OCI-LY3 (cell line): ENCODE measurements around the gene HMX3.

Experiments
- EZH2phosphoT487 ChIP-seq: fragments of 200-600 bp; shearing (Covaris generic); IDR thresholded peaks from 2 replicates; pipeline ENCODE4 v1.6.1; 2018; ENCODE audit warnings: antibody characterized with exemption, mixed run types, low read depth
- TF ChIP-seq, protein P1 (sequence below): fragments of 200-600, 300-600 bp; sonication (generic); IDR thresholded peaks from 2 replicates; pipeline ENCODE4 v1.5.1; 2014; ENCODE audit warnings: antibody characterized with exemption, low read length, low read depth

DNA sequence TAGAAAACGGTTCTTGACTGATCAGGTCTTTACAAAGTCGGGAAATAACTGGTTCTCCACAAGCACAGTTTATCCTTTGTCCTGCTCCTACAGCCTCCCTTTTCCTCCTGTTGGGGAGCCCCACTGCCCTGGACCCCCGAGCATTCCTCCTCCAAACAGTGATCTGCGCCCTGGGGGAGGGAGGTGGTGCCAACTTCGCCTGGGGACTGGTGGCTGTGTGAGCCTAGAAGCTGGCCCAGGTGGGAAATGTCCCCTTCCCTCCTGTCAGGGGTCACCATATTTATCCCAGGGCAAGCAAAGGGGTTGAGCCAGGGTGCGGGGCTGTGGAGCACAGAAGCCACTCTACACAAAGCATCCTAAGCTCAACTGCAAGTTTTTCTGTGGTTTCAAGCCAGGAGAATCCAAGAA is 5.2 kb downstream of the HMX3 start:
- TF ChIP-seq, protein P1, sequence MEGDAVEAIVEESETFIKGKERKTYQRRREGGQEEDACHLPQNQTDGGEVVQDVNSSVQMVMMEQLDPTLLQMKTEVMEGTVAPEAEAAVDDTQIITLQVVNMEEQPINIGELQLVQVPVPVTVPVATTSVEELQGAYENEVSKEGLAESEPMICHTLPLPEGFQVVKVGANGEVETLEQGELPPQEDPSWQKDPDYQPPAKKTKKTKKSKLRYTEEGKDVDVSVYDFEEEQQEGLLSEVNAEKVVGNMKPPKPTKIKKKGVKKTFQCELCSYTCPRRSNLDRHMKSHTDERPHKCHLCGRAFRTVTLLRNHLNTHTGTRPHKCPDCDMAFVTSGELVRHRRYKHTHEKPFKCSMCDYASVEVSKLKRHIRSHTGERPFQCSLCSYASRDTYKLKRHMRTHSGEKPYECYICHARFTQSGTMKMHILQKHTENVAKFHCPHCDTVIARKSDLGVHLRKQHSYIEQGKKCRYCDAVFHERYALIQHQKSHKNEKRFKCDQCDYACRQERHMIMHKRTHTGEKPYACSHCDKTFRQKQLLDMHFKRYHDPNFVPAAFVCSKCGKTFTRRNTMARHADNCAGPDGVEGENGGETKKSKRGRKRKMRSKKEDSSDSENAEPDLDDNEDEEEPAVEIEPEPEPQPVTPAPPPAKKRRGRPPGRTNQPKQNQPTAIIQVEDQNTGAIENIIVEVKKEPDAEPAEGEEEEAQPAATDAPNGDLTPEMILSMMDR: no peak
- TF ChIP-seq EZH2phosphoT487: no peak
